GM13976 (cell line): ENCODE results near the gene SPATA20.
A peak's percentile ranks its signal among the peaks of the same experiment; 100 is the strongest.

Source experiments
- DNase-seq: peaks from one replicate; pipeline ENCODE4 v3.0.0; 2012; ENCODE audit warnings: low spot score
- CTCF ChIP-seq: IDR thresholded peaks from 2 replicates; pipeline ENCODE4 v1.5.1; 2012; ENCODE audit warnings: borderline replicate concordance, mild to moderate bottlenecking; ENCODE audit not compliant: insufficient read depth; ENCODE audit errors: extremely low read depth, missing control alignments, control extremely low read depth
- in situ Hi-C: fragments of 300-500 bp; cut with MboI; formaldehyde crosslinking; loops from one replicate; pipeline ENCODE4 v1.12.0; 2022; ENCODE audit warnings: low sequenced_read_pairs, mixed read lengths, inconsistent platforms; ENCODE audit not compliant: unreplicated experiment

The SPATA20 gene

GRCh38 chr17:50547035-50547735 lies at the start of gene SPATA20:
TSS of gene SPATA20 (plus strand) at chr17:50547174. CDS start at chr17:50547209, 35 bp downstream.
- in situ Hi-C loops = loop anchor here (10.0 kb wide), 1 partner anchor 288 kb away; the partner anchor contains the start of gene WFIKKN2

GRCh38 chr17:50498021-50498874 lies 48.7 kb upstream of the SPATA20 start:
- no peak for DNase-seq
- in situ Hi-C loops = no loop called here
- no peak for TF ChIP-seq CTCF

More at GRCh38 chr17:50547035-50547735, at the start of gene SPATA20:
- peak; percentile 94 for DNase-seq
- TF ChIP-seq CTCF = peak; percentile 98

GRCh38 chr17:50499270-50499669 lies 47.7 kb upstream of the SPATA20 start:
- TF ChIP-seq CTCF = no peak
- in situ Hi-C loops = no loop called here
- DNase-seq = no peak

- no peak for DNase-seq
- in situ Hi-C loops = no loop called here
- TF ChIP-seq CTCF = no peak
Measured at GRCh38 chr17:50499721-50500120, 47.3 kb upstream of the SPATA20 start.

DNA sequence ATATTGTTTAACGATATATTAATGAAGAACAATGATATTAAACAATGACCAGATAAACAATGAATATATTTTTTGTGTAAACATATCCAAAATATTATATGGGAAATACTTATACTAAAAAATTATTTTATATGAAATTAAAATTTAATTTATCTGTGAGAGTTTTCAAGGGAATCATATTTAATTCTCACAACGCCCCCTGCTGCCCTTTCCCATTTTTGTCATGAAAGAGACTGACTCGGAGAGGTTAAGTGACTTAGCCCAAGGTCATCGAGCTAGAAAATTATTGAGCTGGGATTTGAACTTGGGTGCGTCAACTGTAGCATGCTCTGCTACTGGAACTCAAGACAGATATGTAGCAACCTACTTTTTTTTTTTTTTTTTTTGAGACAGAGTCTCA lies 45.9 kb upstream of the SPATA20 start:
- DNase-seq = no peak
- no peak for TF ChIP-seq CTCF
- in situ Hi-C loops = no loop called here

- in situ Hi-C loops = no loop called here
- DNase-seq = no peak
- no peak for TF ChIP-seq CTCF
Measured at GRCh38 chr17:50502301-50502990, 44.5 kb upstream of the SPATA20 start.
